Stimulated activated effector memory CD8-positive, alpha-beta T cell treated with anti-CD3 and anti-CD28 coated beads, Interleukin-12 subunit alpha, Interleukin-12 subunit beta, amount 100 ng/mL, for 72 hours (primary cell): Measurements from ENCODE around the gene CCER1.

Experiments
- ATAC-seq: fragments of 150-1000 bp; cut with Tn5 transposase; 2 replicates; pipeline ENCODE4 v1.10.0; 2021
- DNase-seq, 2 donors: peaks; one replicate each; pipeline ENCODE4 v3.0.0; 2021 to 2022; ENCODE audit warnings: low spot score in 2 of 2
- H3K27ac Mint-ChIP-seq: one replicate; pipeline ENCODE4 v1.8.0; 2022; ENCODE audit warnings: mild to moderate bottlenecking, mixed read lengths
- H3K36me3 Mint-ChIP-seq: one replicate; pipeline ENCODE4 v1.8.0; 2022; ENCODE audit warnings: mild to moderate bottlenecking, mixed read lengths
- H3K4me1 Mint-ChIP-seq: one replicate; pipeline ENCODE4 v1.8.0; 2022; ENCODE audit warnings: mixed read lengths
- H3K4me3 Mint-ChIP-seq: one replicate; pipeline ENCODE4 v1.8.0; 2022; ENCODE audit warnings: mild to moderate bottlenecking, mixed read lengths
- H3K9me3 Mint-ChIP-seq: one replicate; pipeline ENCODE4 v1.8.0; 2022; ENCODE audit warnings: mixed read lengths

Gene CCER1

DNA sequence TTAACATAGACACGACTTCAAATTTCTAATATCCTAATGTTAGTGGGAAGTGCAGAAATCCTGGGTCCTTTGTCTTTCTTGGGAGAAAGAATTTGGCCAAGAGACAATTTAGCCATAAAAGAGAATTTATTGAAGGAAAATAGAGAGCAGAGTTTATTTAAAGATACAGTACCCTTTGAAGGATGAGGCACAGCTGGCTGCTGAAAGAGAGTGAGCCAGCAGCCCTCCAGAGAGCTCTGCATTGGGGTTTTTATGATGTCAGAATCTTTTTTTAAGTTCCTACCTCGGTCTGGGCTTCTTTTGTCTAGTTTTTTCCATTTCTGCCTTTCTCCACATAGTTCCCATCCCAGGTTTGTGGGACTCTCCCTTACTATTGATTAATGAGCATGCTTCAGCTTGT, 37.5 kb downstream of the CCER1 start:
- DNase-seq = no peak
- no peaks in the 10 kb centered on the region for H3K4me1 Mint-ChIP-seq
- H3K4me3 Mint-ChIP-seq = no peak overlapping the region
- peaks cover 2% of the 10 kb centered on the region for H3K9me3 Mint-ChIP-seq
- no peak for ATAC-seq
- no peak overlapping the region for H3K27ac Mint-ChIP-seq
- H3K36me3 Mint-ChIP-seq = no peaks in the 10 kb centered on the region

DNA sequence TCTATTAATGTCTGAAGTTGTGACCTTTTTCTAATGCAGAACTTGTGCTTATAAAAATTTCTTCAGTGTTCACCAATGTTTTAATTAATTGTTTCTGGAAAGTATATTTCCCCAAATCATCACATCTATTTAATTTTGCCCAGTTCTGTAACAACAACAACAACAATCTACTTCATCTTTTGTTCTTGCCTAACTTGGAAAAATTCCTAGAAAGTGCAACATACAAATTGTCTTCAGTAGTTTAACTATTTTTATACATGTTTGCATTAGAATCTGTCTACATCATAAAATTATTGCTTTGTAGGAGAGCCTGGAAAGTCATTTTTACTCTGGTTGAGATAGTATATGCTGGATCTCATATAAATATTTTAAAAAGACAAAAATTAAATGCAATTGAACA, 38.5 kb downstream of the CCER1 start:
- peaks cover 2% of the 10 kb centered on the region for H3K9me3 Mint-ChIP-seq
- no peak for DNase-seq

DNA sequence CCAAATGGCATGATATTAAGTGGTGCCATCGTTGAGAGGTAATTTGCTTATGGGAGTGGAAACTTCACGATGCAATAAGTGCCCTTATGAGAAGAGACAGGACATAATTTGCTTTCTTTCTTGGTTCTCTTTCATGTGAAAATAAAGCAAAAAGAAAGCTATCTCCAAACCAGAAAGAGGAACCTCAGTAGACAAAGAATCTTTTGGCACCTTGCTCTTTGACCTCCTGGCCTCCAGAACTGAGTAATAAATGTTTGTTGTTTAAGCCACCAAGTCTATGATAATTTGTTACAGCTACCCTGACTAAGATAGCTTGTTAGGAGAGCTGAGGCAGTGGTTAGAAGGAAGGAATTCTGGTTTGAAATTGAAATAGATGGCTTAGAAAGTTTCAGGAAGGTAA, 39.6 kb downstream of the CCER1 start:
- Mint-ChIP-seq H3K4me1 (no peaks in the 10 kb centered on the region), H3K4me3 (no peak overlapping the region), H3K27ac (no peak overlapping the region), H3K36me3 (no peaks in the 10 kb centered on the region), H3K9me3 (peaks cover 2% of the 10 kb centered on the region)
- no peak for DNase-seq
- ATAC-seq = no peak

More for the DNA sequence above, 38.5 kb downstream of the CCER1 start:
- Mint-ChIP-seq H3K36me3 (no peaks in the 10 kb centered on the region), H3K4me1 (no peaks in the 10 kb centered on the region), H3K27ac (no peak overlapping the region), H3K4me3 (no peak overlapping the region)
- no peak for ATAC-seq

DNA sequence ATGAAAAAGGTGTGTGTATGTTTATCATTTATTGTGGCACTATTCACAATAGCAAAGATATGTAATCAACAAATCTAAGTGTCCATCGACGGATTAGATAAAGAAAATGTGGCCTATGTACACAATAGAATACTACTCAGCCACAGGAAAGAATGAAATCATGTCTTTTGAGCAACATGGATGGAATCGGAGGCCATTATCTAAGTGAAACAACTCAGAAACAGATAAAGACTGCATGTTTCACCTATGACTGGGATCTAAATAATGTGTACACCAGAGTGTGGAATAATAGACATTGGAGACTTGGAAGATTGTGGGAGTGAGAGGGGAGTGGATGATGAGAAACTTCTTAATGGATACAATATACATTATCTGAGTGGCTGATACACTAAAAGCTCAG, 44.0 kb downstream of the CCER1 start:
- ATAC-seq (no peak), DNase-seq (no peak)
- no peaks in the 10 kb centered on the region for H3K36me3 Mint-ChIP-seq
- no peaks in the 10 kb centered on the region for H3K4me1 Mint-ChIP-seq
- no peak overlapping the region for H3K27ac Mint-ChIP-seq
- no peak overlapping the region for H3K4me3 Mint-ChIP-seq
- peaks cover 2% of the 10 kb centered on the region for H3K9me3 Mint-ChIP-seq

DNA sequence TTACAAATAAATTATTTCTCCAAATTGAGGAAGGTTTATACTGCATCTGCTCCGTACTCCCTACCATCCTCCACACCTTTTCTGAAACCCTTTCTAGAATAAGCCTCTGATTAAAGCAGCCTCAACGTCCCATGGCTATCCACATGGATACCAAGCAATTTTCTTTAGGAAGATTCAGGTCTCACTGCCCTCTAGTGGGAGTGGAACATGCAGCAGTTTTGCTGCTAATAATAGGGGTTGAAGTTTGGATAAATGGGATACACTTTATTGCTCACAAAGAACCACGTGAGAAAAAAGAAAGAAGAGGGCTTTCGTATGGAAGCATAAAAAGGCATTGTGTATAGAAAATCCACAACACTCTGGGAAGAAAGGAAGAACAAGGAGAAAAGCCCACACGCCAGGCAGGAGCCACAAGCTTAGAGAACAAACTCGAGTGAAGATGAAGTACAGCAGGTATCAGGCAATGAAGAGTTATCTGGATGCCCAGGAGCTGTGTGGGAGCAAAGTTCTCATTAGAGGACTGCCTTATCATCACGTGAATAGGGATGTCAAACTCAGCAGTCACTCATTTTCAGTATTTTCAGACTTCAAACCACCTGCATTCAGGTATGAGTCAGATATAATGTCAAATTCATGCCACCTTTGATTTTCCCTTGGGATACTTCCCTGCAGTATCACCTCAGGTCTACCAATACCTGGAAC, 45.8 kb downstream of the CCER1 start:
- H3K36me3 Mint-ChIP-seq = no peaks in the 10 kb centered on the region
- ATAC-seq (no peak), DNase-seq (no peak)

DNA sequence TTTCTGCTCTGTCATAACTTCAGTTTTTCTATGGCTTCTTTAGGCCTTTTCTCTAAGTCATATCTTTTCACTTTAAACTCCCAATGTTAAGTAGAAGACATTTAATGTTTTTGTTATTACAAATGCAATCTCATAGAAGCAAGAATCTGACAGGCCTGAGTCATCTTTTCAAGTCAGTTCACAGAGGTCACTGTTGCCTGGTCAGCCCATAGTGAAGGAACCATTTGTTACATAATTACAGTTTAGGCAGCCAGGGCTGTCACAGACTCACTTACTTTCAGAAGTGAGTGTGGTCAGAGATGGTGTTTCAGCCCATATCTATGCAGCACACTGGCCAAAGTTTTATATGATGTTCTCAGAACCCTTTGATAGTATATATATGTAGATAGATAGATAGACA, 46.5 kb downstream of the CCER1 start:
- no peaks in the 10 kb centered on the region for H3K4me1 Mint-ChIP-seq
- H3K9me3 Mint-ChIP-seq = peaks cover 2% of the 10 kb centered on the region
- H3K27ac Mint-ChIP-seq = no peak overlapping the region
- H3K4me3 Mint-ChIP-seq = no peak overlapping the region
- DNase-seq = no peak
- H3K36me3 Mint-ChIP-seq = no peaks in the 10 kb centered on the region
- no peak for ATAC-seq

More for the DNA sequence above, 45.8 kb downstream of the CCER1 start:
- Mint-ChIP-seq H3K4me3 (no peak overlapping the region), H3K4me1 (no peaks in the 10 kb centered on the region), H3K27ac (no peak overlapping the region), H3K9me3 (peaks cover 2% of the 10 kb centered on the region)

DNA sequence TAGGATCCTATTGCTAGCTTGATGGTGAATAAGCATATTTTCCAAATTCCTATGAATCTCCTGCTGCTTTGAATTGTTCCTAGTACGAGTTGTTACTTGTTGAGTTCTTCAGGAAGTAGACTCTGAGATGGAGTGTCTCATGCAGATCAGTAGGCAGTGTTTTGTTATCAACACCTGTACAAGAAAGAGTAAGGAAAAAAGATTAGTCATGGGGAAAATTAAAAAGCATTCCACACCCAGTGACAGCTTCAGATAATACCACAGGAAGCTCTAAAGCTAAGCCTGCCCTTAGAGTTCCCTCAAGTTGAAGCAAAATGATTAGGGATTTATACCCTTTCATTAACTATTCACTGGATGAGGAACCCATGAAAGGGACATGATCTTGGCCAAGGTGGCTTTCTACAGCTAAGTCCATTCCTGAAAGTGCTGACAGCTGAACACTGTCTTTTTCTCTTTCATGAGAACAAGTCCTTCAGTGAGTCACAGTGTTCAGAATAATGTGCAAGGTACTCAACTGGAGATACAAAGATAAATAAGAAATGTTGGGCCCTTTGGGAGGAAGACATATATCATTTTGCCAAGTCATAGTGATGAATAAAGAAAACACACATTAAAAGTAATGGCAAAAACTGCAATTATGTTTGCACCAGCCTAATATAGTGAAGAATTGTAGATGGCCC, 49.1 kb downstream of the CCER1 start:
- no peaks in the 10 kb centered on the region for H3K9me3 Mint-ChIP-seq
- DNase-seq = no peak
- H3K27ac Mint-ChIP-seq = no peak overlapping the region
- H3K36me3 Mint-ChIP-seq = no peaks in the 10 kb centered on the region
- ATAC-seq = no peak
- H3K4me3 Mint-ChIP-seq = no peak overlapping the region
- no peaks in the 10 kb centered on the region for H3K4me1 Mint-ChIP-seq

DNA sequence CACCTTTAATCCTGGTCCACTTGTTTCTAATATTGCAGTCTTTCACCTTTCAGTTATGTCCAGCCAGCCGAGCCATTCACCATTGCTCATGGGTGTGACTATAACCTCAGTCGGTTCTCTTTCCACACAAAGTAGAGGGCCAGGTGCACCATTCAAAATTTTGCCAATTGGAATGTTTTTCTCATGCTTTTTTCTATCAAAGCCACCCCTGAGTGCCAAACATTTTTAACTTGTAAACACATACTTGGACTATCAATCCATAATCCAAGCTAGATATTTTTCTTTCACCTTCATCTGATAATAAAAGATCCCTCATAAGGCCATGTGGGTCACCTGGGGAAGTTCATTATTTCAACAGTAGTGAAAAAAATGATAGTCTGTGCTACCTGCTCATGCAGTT, 52.4 kb downstream of the CCER1 start:
- no peaks in the 10 kb centered on the region for H3K36me3 Mint-ChIP-seq
- H3K4me1 Mint-ChIP-seq = no peaks in the 10 kb centered on the region
- no peak for DNase-seq
- H3K27ac Mint-ChIP-seq = no peak overlapping the region
- H3K4me3 Mint-ChIP-seq = no peak overlapping the region
- no peak for ATAC-seq
- H3K9me3 Mint-ChIP-seq = no peaks in the 10 kb centered on the region
